Measurements from ENCODE around the gene ITGB3. TPM values are rescaled to one million over a fixed set of nuclear protein-coding genes. Genes with fewer than 3 reads are reported as not detected.

Gene ITGB3
- total and polyA plus RNA-seq, 9 of the 15 experiments (the other 6 are each of a cell fraction or from before 2014, with no cell fraction given) = 0.08 to 2.6 (median 0.62) TPM; not detected in 1

DNA sequence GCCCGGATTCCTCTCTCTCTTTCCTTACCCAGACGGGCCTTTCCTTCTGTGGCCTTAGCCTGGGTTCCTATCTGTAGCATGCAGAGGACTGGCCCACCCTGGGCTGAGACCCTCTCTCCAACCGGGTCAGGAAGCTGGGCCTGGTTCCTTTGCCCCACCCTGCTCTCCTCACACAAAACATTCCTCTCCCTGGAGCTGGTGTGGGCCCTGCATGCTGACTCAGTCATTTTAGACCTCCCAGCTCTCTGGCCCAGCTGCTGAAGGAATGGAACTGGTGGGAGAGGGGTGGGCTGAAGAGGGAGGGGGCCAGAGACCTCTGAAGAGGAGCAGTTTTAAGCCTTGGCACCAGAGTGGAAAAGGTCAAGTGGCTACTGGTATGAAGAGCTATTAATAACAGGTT is 43.5 kb upstream of the ITGB3 start (continued):
- TF ChIP-seq ZNF507 (tag; conservative IDR thresholded peaks at IDR 0.05) (no peak), MAFG (tag; conservative IDR thresholded peaks at IDR 0.05) (peak; percentile 94), MAFK (IDR thresholded peaks at IDR 0.05; ENCODE audit: low read length) (peak; percentile 91), JUND (IDR thresholded peaks at IDR 0.05; ENCODE audit: borderline replicate concordance, low read depth, low read length) (no peak), JUND (tag; IDR thresholded peaks at IDR 0.05; ENCODE audit: borderline replicate concordance, low read depth, low read length) (0 out of 3 replicates have a peak, but pooled peaks have one; percentile 3), YY1 (IDR thresholded peaks at IDR 0.05; ENCODE audit: borderline replicate concordance in 1 of 3, control insufficient read depth in 1 of 3, extremely low read depth in 1 of 3, insufficient read depth in 3 of 3, insufficient read length in 1 of 3, insufficient replicate concordance in 2 of 3, low read depth in 1 of 3, low read length in 2 of 3) (no peak), HMGN3 (IDR thresholded peaks at IDR 0.05; ENCODE audit: borderline replicate concordance, extremely low read depth, insufficient read length, low read depth, low read length) (no peak), CSDE1 (IDR thresholded peaks at IDR 0.05) (no peak), ZNF778 (CRISPR knock-in tag; IDR thresholded peaks at IDR 0.05) (no peak), ZNF76 (CRISPR knock-in tag; IDR thresholded peaks at IDR 0.05; ENCODE audit: borderline replicate concordance) (no peak), BDP1 (IDR thresholded peaks at IDR 0.05; ENCODE audit: insufficient read depth, insufficient read length) (no peak), ARID1B (IDR thresholded peaks at IDR 0.05) (0 out of 2 replicates have a peak, but pooled peaks have one; percentile 15), ZNF384 (IDR thresholded peaks at IDR 0.05; ENCODE audit: low read depth, low read length) (no peak), BRCA1 (IDR thresholded peaks at IDR 0.05) (no peak), BRCA1 (CRISPR knock-in tag; IDR thresholded peaks at IDR 0.05) (no peak), RBM14 (IDR thresholded peaks at IDR 0.05; ENCODE audit: borderline replicate concordance, insufficient read depth, low read depth, low read length) (no peak)
- TF ChIP-seq, protein P1, sequence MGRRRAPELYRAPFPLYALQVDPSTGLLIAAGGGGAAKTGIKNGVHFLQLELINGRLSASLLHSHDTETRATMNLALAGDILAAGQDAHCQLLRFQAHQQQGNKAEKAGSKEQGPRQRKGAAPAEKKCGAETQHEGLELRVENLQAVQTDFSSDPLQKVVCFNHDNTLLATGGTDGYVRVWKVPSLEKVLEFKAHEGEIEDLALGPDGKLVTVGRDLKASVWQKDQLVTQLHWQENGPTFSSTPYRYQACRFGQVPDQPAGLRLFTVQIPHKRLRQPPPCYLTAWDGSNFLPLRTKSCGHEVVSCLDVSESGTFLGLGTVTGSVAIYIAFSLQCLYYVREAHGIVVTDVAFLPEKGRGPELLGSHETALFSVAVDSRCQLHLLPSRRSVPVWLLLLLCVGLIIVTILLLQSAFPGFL (CRISPR knock-in tag; IDR thresholded peaks at IDR 0.05) = no peak
- TF ChIP-seq, protein P2, sequence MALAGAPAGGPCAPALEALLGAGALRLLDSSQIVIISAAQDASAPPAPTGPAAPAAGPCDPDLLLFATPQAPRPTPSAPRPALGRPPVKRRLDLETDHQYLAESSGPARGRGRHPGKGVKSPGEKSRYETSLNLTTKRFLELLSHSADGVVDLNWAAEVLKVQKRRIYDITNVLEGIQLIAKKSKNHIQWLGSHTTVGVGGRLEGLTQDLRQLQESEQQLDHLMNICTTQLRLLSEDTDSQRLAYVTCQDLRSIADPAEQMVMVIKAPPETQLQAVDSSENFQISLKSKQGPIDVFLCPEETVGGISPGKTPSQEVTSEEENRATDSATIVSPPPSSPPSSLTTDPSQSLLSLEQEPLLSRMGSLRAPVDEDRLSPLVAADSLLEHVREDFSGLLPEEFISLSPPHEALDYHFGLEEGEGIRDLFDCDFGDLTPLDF (CRISPR knock-in tag; IDR thresholded peaks at IDR 0.05) = no peak
- TF ChIP-seq, protein P3, sequence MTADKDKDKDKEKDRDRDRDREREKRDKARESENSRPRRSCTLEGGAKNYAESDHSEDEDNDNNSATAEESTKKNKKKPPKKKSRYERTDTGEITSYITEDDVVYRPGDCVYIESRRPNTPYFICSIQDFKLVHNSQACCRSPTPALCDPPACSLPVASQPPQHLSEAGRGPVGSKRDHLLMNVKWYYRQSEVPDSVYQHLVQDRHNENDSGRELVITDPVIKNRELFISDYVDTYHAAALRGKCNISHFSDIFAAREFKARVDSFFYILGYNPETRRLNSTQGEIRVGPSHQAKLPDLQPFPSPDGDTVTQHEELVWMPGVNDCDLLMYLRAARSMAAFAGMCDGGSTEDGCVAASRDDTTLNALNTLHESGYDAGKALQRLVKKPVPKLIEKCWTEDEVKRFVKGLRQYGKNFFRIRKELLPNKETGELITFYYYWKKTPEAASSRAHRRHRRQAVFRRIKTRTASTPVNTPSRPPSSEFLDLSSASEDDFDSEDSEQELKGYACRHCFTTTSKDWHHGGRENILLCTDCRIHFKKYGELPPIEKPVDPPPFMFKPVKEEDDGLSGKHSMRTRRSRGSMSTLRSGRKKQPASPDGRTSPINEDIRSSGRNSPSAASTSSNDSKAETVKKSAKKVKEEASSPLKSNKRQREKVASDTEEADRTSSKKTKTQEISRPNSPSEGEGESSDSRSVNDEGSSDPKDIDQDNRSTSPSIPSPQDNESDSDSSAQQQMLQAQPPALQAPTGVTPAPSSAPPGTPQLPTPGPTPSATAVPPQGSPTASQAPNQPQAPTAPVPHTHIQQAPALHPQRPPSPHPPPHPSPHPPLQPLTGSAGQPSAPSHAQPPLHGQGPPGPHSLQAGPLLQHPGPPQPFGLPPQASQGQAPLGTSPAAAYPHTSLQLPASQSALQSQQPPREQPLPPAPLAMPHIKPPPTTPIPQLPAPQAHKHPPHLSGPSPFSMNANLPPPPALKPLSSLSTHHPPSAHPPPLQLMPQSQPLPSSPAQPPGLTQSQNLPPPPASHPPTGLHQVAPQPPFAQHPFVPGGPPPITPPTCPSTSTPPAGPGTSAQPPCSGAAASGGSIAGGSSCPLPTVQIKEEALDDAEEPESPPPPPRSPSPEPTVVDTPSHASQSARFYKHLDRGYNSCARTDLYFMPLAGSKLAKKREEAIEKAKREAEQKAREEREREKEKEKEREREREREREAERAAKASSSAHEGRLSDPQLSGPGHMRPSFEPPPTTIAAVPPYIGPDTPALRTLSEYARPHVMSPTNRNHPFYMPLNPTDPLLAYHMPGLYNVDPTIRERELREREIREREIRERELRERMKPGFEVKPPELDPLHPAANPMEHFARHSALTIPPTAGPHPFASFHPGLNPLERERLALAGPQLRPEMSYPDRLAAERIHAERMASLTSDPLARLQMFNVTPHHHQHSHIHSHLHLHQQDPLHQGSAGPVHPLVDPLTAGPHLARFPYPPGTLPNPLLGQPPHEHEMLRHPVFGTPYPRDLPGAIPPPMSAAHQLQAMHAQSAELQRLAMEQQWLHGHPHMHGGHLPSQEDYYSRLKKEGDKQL (CRISPR knock-in tag; IDR thresholded peaks at IDR 0.05; ENCODE audit: borderline replicate concordance) = no peak
- TF ChIP-seq, protein P4, sequence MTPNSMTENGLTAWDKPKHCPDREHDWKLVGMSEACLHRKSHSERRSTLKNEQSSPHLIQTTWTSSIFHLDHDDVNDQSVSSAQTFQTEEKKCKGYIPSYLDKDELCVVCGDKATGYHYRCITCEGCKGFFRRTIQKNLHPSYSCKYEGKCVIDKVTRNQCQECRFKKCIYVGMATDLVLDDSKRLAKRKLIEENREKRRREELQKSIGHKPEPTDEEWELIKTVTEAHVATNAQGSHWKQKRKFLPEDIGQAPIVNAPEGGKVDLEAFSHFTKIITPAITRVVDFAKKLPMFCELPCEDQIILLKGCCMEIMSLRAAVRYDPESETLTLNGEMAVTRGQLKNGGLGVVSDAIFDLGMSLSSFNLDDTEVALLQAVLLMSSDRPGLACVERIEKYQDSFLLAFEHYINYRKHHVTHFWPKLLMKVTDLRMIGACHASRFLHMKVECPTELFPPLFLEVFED (CRISPR knock-in tag; conservative IDR thresholded peaks at IDR 0.05) = no peak
